GM12878 (cell line): ENCODE results near the gene ZNF526. TPM values are rescaled to one million over a fixed set of nuclear protein-coding genes. Genes with fewer than 3 reads are reported as not detected.

Experiments
- BHLHE40 ChIP-seq, 2 experiments: fragments of 450-650 bp in 1 of 2; IDR thresholded peaks; 2 replicates each; pipeline ENCODE4 v1.6.1; 2011 to 2017; ENCODE audit warnings: low read depth in 2 of 2, borderline replicate concordance in 1 of 2, improper control_type of control experiment in 1 of 2, low read length in 1 of 2, mild to moderate bottlenecking in 1 of 2
- CBX3 ChIP-seq: fragments of 200-600 bp; sonication (generic); IDR thresholded peaks from 2 replicates; pipeline ENCODE4 v1.6.1; 2016; ENCODE audit warnings: low read depth, borderline replicate concordance
- CBX5 ChIP-seq: sonication (generic); IDR thresholded peaks from 2 replicates; pipeline ENCODE4 v1.6.1; 2016; ENCODE audit warnings: low read depth, moderate library complexity, mild to moderate bottlenecking, inconsistent platforms
- CHD1 ChIP-seq: IDR thresholded peaks from 2 replicates; pipeline ENCODE4 v1.6.1; 2012; ENCODE audit warnings: low read depth, low read length, improper control_type of control experiment
- CREB1 ChIP-seq: IDR thresholded peaks from 2 replicates; pipeline ENCODE4 v1.6.1; 2012; ENCODE audit warnings: low read depth, mild to moderate bottlenecking, inconsistent platforms
- CUX1 ChIP-seq: IDR thresholded peaks from 2 replicates; pipeline ENCODE4 v1.6.1; 2012; ENCODE audit warnings: improper control_type of control experiment, low read depth, low read length; ENCODE audit not compliant: insufficient replicate concordance
- EGR1 ChIP-seq, 2 experiments: IDR thresholded peaks; 1 replicate in 1 of 2; 2 replicates in 1 of 2; pipeline ENCODE4 v1.6.1; 2011 to 2012; ENCODE audit warnings: low read depth in 2 of 2, low read length in 2 of 2, borderline replicate concordance in 1 of 2, mild to moderate bottlenecking in 1 of 2, moderate library complexity in 1 of 2
- ETV6 ChIP-seq, 2 experiments: fragments of 450-650 bp in 1 of 2; IDR thresholded peaks in 1 of 2; conservative IDR thresholded peaks in 1 of 2; 2 replicates each; pipeline ENCODE4 v1.6.1; 2014; ENCODE audit warnings: antibody characterized with exemption in 1 of 2, borderline replicate concordance in 1 of 2, low read depth in 1 of 2, mild to moderate bottlenecking in 1 of 2, moderate library complexity in 1 of 2
- IKZF2 ChIP-seq, 2 experiments: fragments of 450-650 bp; IDR thresholded peaks; 2 replicates each; pipeline ENCODE4 v1.6.1; 2017; ENCODE audit warnings: mild to moderate bottlenecking in 2 of 2, moderate library complexity in 2 of 2
- JUNB ChIP-seq: IDR thresholded peaks from 2 replicates; pipeline ENCODE4 v1.6.1; 2016; ENCODE audit warnings: antibody characterized with exemption, mild to moderate bottlenecking
- MLLT1 ChIP-seq: fragments of 450-650 bp; IDR thresholded peaks from 2 replicates; pipeline ENCODE4 v1.6.1; 2016; ENCODE audit warnings: mild to moderate bottlenecking
- MYC ChIP-seq: IDR thresholded peaks from 2 replicates; pipeline ENCODE4 v1.6.1; 2011; ENCODE audit warnings: mild to moderate bottlenecking, low read length, moderate library complexity, inconsistent platforms; ENCODE audit not compliant: insufficient read depth, insufficient replicate concordance, insufficient read length, severe bottlenecking
- NFXL1 ChIP-seq: fragments of 450-650 bp; IDR thresholded peaks from 2 replicates; pipeline ENCODE4 v1.6.1; 2017; ENCODE audit warnings: antibody characterized with exemption, mild to moderate bottlenecking, borderline replicate concordance
- RB1 ChIP-seq: fragments of 450-650 bp; formaldehyde crosslinking; IDR thresholded peaks from 2 replicates; pipeline ENCODE4 v1.6.1; 2017; ENCODE audit warnings: mild to moderate bottlenecking, borderline replicate concordance
- SMC3 ChIP-seq: IDR thresholded peaks from 2 replicates; pipeline ENCODE4 v1.6.1; 2011; ENCODE audit warnings: low read length, improper control_type of control experiment, borderline replicate concordance
- SPI1 ChIP-seq: IDR thresholded peaks from 2 replicates; pipeline ENCODE4 v1.6.1; 2011; ENCODE audit warnings: low read depth, mild to moderate bottlenecking, low read length, moderate library complexity, borderline replicate concordance; ENCODE audit not compliant: insufficient read depth
- TCF12 ChIP-seq: IDR thresholded peaks from 2 replicates; pipeline ENCODE4 v1.6.1; 2011; ENCODE audit warnings: low read depth, mild to moderate bottlenecking, low read length
- polyA plus RNA-seq, 11 experiments: library from polyadenylated mRNA; depleted of rRNA in 4 of 11; unstranded in 6 of 11; stranded (reverse) in 5 of 11; fragments of >200 nt; fragmentation: Nextera tagmentation in 4 of 11; fragmentation: Illumina TruSeq in 1 of 11; extraction: Ambion mirVana in 4 of 11; extraction: Trizol in 1 of 11; gene quantifications; 1 replicate in 1 of 11; 2 replicates in 10 of 11; pipeline versions ENCODE4 v1.2.1 to v1.2.3, GENCODE V29; 2011 to 2016; ENCODE audit warnings: inconsistent platforms in 2 of 11, missing spikeins in 2 of 11, low read depth in 1 of 11
- total RNA-seq, 4 experiments: library from RNA; depleted of rRNA in 3 of 4; stranded (reverse); fragments of >200 nt in 3 of 4; fragmentation: Illumina TruSeq in 1 of 4; extraction: Trizol in 1 of 4; gene quantifications; 2 replicates each; pipeline versions ENCODE4 v1.2.1 to v1.2.3, GENCODE V29; 2013 to 2021

Gene ZNF526
- total and polyA plus RNA-seq, 10 of the 15 experiments (the other 5 are each of a cell fraction or from before 2014, with no cell fraction given): 1.8 to 18.3 (median 5.5) TPM

- no peak for TF ChIP-seq MYC
- TF ChIP-seq IKZF2 (IDR thresholded peaks at IDR 0.05): no peak
- no peak for TF ChIP-seq SMC3
- TF ChIP-seq RB1: peak; percentile 19; the same call in 1 of the 2 replicates
- peak in 1 of 2 experiments; percentile 48; a peak in 2 of 4 replicates for TF ChIP-seq BHLHE40 (IDR thresholded peaks at IDR 0.05; ENCODE audit: borderline replicate concordance in 1 of 2, low read depth in 2 of 2, low read length in 1 of 2)
- TF ChIP-seq CHD1: no peak
- no peak for TF ChIP-seq SPI1
- TF ChIP-seq CBX3: no peak
- peak; percentile 36; the same call in 1 of the 2 replicates for TF ChIP-seq CREB1
- no peak for TF ChIP-seq MLLT1
- no peak for TF ChIP-seq JUNB
- no peak for TF ChIP-seq ETV6 (conservative IDR thresholded peaks at IDR 0.05 in 1 of 2, IDR thresholded peaks at IDR 0.05 in 1 of 2; ENCODE audit: borderline replicate concordance in 1 of 2, low read depth in 1 of 2)
- TF ChIP-seq EGR1 (IDR thresholded peaks at IDR 0.05; ENCODE audit: borderline replicate concordance in 1 of 2, low read depth in 2 of 2, low read length in 2 of 2): 0 out of 3 replicates have a peak, but pooled peaks of 1 of the 2 experiments have one; percentile 20
- TF ChIP-seq CBX5: no peak
- TF ChIP-seq TCF12: no peak
- TF ChIP-seq NFXL1: no peak
- TF ChIP-seq CUX1: no peak
Measured at GRCh38 chr19:42176990-42177685, 43.0 kb upstream of the ZNF526 start (continued).
